K562 (cell line): Measurements from ENCODE around the gene MEGF9. TPM values are rescaled to one million over a fixed set of nuclear protein-coding genes. Genes with fewer than 3 reads are reported as not detected.
A peak's percentile ranks its signal among the peaks of the same experiment; 100 is the strongest.

Experiments
- ATAC-seq: fragments of 200-7000 bp; cut with Tn5 transposase; 3 replicates; pipeline ENCODE4 v1.9.1; 2020; ENCODE audit warnings: moderate library complexity
- BruUV-seq: library from RNA; stranded (reverse); fragments of 400-500 nt; replicated peaks from 2 replicates; lab custom pipeline; 2021; lab: Mats Ljungman, UMichigan
- CTCF ChIA-PET: fragments of 300-600 bp; formaldehyde crosslinking; extraction: SDS; loops from one replicate; lab custom pipeline; 2021; ENCODE audit warnings: low intra/inter-chr PET ratio; lab: Yijun Ruan, JAX
- POLR2A ChIA-PET: fragments of 300-600, 350-650 bp; sonication (Branson Sonifier 250); formaldehyde crosslinking; extraction: SDS; loops from one replicate; lab custom pipeline; 2021; ENCODE audit warnings: antibody characterized with exemption, inconsistent platforms; lab: Yijun Ruan, JAX
- DNase-seq, 4 experiments: peaks; one replicate each; pipeline versions ENCODE4 v3.0.0 to v3.0.0-alpha.2; 2011 to 2018; ENCODE audit warnings: low spot score in 3 of 4, mixed read lengths in 3 of 4; ENCODE audit errors: extremely low read depth in 1 of 4
- FAIRE-seq: peaks from 2 replicates; lab custom pipeline; 2011; peaks lifted over from hg19 to GRCh38; lab: Jason Lieb, UNC
- H2AFZ ChIP-seq: 2 replicates; pipeline ENCODE4 v1.6.0; 2011; ENCODE audit warnings: low read depth, low read length, control low read depth, inconsistent platforms
- H3K27ac ChIP-seq: fragments of 200-600 bp; 3 replicates; pipeline ENCODE4 v1.8.0; 2011; ENCODE audit warnings: low read depth, mild to moderate bottlenecking, control low read depth, inconsistent platforms, low read length, moderate library complexity, mixed read lengths; ENCODE audit errors: extremely low read depth
- H3K27me3 ChIP-seq, 2 experiments: fragments of 300-600 bp in 1 of 2; 2 replicates in 1 of 2; 3 replicates in 1 of 2; pipeline versions ENCODE4 v1.6.0 to v1.8.0; 2011; ENCODE audit warnings: inconsistent platforms in 2 of 2, low read length in 2 of 2, mild to moderate bottlenecking in 1 of 2, mixed read lengths in 1 of 2, moderate library complexity in 1 of 2; ENCODE audit not compliant: control insufficient read depth in 2 of 2, insufficient read depth in 2 of 2
- H3K36me3 ChIP-seq: fragments of 300-600 bp; 3 replicates; pipeline ENCODE4 v1.8.0; 2011; ENCODE audit warnings: mild to moderate bottlenecking, low read length, inconsistent platforms; ENCODE audit not compliant: control insufficient read depth, insufficient read depth
- H3K4me1 ChIP-seq, 2 experiments: fragments of 200-600 bp in 1 of 2; replicated peaks in 1 of 2; 2 replicates in 1 of 2; 3 replicates in 1 of 2; pipeline versions ENCODE4 v1.5.1 to v1.8.0; 2011; ENCODE audit warnings: inconsistent platforms in 2 of 2, low read length in 2 of 2, mild to moderate bottlenecking in 1 of 2, mixed read lengths in 1 of 2, moderate library complexity in 1 of 2; ENCODE audit not compliant: control insufficient read depth in 2 of 2, insufficient read depth in 2 of 2
- H3K4me2 ChIP-seq: 2 replicates; pipeline ENCODE4 v1.6.1; 2011; ENCODE audit warnings: low read length, control low read depth, inconsistent platforms, mixed read lengths; ENCODE audit not compliant: insufficient read depth
- H3K4me3 ChIP-seq: fragments of 200-600 bp; sonication (generic), shearing (Covaris generic); 2 replicates; pipeline ENCODE4 v1.5.1; 2016; ENCODE audit warnings: control low read depth, inconsistent platforms
- H3K79me2 ChIP-seq: fragments of 200-600 bp; 3 replicates; pipeline ENCODE4 v1.8.0; 2011; ENCODE audit warnings: low read length, inconsistent platforms; ENCODE audit not compliant: control insufficient read depth, insufficient read depth
- H3K9ac ChIP-seq, 2 experiments: 2 replicates each; pipeline versions ENCODE4 v1.6.0 to v1.6.1; 2011; ENCODE audit warnings: low read depth in 2 of 2, low read length in 2 of 2, control low read depth in 1 of 2, inconsistent platforms in 1 of 2, mild to moderate bottlenecking in 1 of 2, mixed read lengths in 1 of 2; ENCODE audit not compliant: insufficient read depth in 1 of 2
- H3K9me1 ChIP-seq: one replicate; pipeline ENCODE4 v1.6.0; 2011; ENCODE audit warnings: inconsistent platforms, mild to moderate bottlenecking, low read length, moderate library complexity; ENCODE audit not compliant: control insufficient read depth, insufficient read depth
- H3K9me3 ChIP-seq: replicated peaks from 2 replicates; pipeline ENCODE4 v1.5.1; 2011; ENCODE audit warnings: low read depth, low read length, inconsistent platforms; ENCODE audit not compliant: control insufficient read depth, insufficient read depth
- H4K20me1 ChIP-seq: replicated peaks from 2 replicates; pipeline ENCODE4 v1.6.1; 2011; ENCODE audit warnings: low read length, inconsistent platforms, mixed read lengths; ENCODE audit not compliant: control insufficient read depth, insufficient read depth
- BACH1 ChIP-seq: fragments of 200-800 bp; sonication (Bioruptor generic); IDR thresholded peaks from 2 replicates; pipeline ENCODE4 v1.6.1; 2016; ENCODE audit warnings: missing genetic modification characterization, missing compliant biosample characterization
- CREBBP ChIP-seq: IDR thresholded peaks from one replicate; pipeline ENCODE4 v1.6.1; 2012; ENCODE audit warnings: low read depth, mild to moderate bottlenecking, control low read depth, inconsistent platforms, low read length
- DEAF1 ChIP-seq: fragments of 450-650 bp; formaldehyde crosslinking; IDR thresholded peaks from 2 replicates; pipeline ENCODE4 v1.4.0; 2020; ENCODE audit warnings: mild to moderate bottlenecking, moderate library complexity
- HOXB6 ChIP-seq: fragments of 250-450 bp; sonication (Bioruptor Pico); IDR thresholded peaks from 2 replicates; pipeline ENCODE4 v1.5.1; 2022; ENCODE audit warnings: mild to moderate bottlenecking, borderline replicate concordance
- ILF3 ChIP-seq: fragments of 450-650 bp; IDR thresholded peaks from 2 replicates; pipeline ENCODE4 v1.6.1; 2018; ENCODE audit warnings: antibody characterized with exemption, mild to moderate bottlenecking, moderate library complexity, borderline replicate concordance
- NCOA4 ChIP-seq: fragments of 450-650 bp; IDR thresholded peaks from 2 replicates; pipeline ENCODE4 v1.6.1; 2018; ENCODE audit warnings: mild to moderate bottlenecking; ENCODE audit not compliant: partially characterized antibody
- NEUROD1 ChIP-seq: fragments of 150-350 bp; IDR thresholded peaks from 2 replicates; pipeline ENCODE4 v1.6.1; 2014; ENCODE audit warnings: borderline replicate concordance, low read length, low read depth; ENCODE audit not compliant: partially characterized antibody
- NFIC ChIP-seq: fragments of 450-650 bp; IDR thresholded peaks from 2 replicates; pipeline ENCODE4 v1.6.1; 2017; ENCODE audit warnings: mild to moderate bottlenecking, inconsistent platforms
- PML ChIP-seq: IDR thresholded peaks from 2 replicates; pipeline ENCODE4 v1.6.1; 2012; ENCODE audit warnings: low read length, inconsistent platforms
- RBM14 ChIP-seq: fragments of 200-400 bp; formaldehyde crosslinking; IDR thresholded peaks from 2 replicates; pipeline ENCODE4 v1.6.1; 2018; ENCODE audit warnings: low read depth, mild to moderate bottlenecking, low read length, moderate library complexity, borderline replicate concordance; ENCODE audit not compliant: insufficient read depth
- SMAD4 ChIP-seq: fragments of 250-450 bp; sonication (Bioruptor Pico); conservative IDR thresholded peaks from 2 replicates; pipeline ENCODE4 v1.8.0; 2021; ENCODE audit warnings: inconsistent platforms, mild to moderate bottlenecking, moderate library complexity
- SP1 ChIP-seq: sonication (generic); formaldehyde crosslinking; IDR thresholded peaks from 2 replicates; pipeline ENCODE4 v1.8.1; 2022; ENCODE audit warnings: mild to moderate bottlenecking, missing genetic modification reagents
- SUPT5H ChIP-seq: fragments of 450-650 bp; IDR thresholded peaks from 2 replicates; pipeline ENCODE4 v1.6.1; 2016
- TAL1 ChIP-seq: fragments of 450-650 bp; IDR thresholded peaks from 2 replicates; pipeline ENCODE4 v1.6.1; 2016; ENCODE audit warnings: mild to moderate bottlenecking
- ZFP91 ChIP-seq: sonication (generic); formaldehyde crosslinking; IDR thresholded peaks from 2 replicates; pipeline ENCODE4 v1.8.0; 2022; ENCODE audit warnings: mild to moderate bottlenecking, missing genetic modification reagents
- ZFPM2 ChIP-seq: fragments of 250-450 bp; sonication (Bioruptor Pico); IDR thresholded peaks from 2 replicates; pipeline ENCODE4 v1.5.1; 2022; ENCODE audit warnings: mild to moderate bottlenecking
- ZFX ChIP-seq: sonication (generic); formaldehyde crosslinking; IDR thresholded peaks from 2 replicates; pipeline ENCODE4 v1.8.0; 2022; ENCODE audit warnings: mild to moderate bottlenecking, missing genetic modification reagents, moderate library complexity
- ZKSCAN1 ChIP-seq: fragments of 150-350 bp; IDR thresholded peaks from 2 replicates; pipeline ENCODE4 v1.6.1; 2016; ENCODE audit warnings: low read depth, low read length
- ZNF431 ChIP-seq: sonication (generic); formaldehyde crosslinking; IDR thresholded peaks from 2 replicates; pipeline ENCODE4 v1.8.0; 2022; ENCODE audit warnings: mild to moderate bottlenecking, missing genetic modification reagents
- WGBS: fragments of 100-300 bp; shearing (Covaris generic); methylation state at CpG from one replicate; pipeline ENCODE4 v1.1.6; 2016; ENCODE audit warnings: low coverage, mixed read lengths; ENCODE audit not compliant: insufficient coverage; ENCODE audit errors: missing lambda C conversion rate; 5-methylcytosine and 5-hydroxymethylcytosine counted together
- in situ Hi-C: fragments of 300-500 bp; cut with MboI; formaldehyde crosslinking; loops from 4 replicates; pipeline ENCODE4 v1.15.0; 2018; ENCODE audit warnings: inconsistent platforms, mixed read lengths
- intact Hi-C: fragments of 100-400 bp; cut with micrococcal nuclease; formaldehyde crosslinking; loops from 2 replicates; pipeline ENCODE4 v1.14.2; 2022
- polyA plus RNA-seq, 8 experiments: library from polyadenylated mRNA; depleted of rRNA in 4 of 8; stranded (reverse) in 5 of 8; unstranded in 3 of 8; fragments of >200 nt; fragmentation: Nextera tagmentation in 2 of 8; fragmentation: Illumina TruSeq in 1 of 8; extraction: Ambion mirVana in 2 of 8; extraction: Trizol in 1 of 8; gene quantifications; 2 replicates each; pipeline versions ENCODE4 v1.2.1 to v1.2.3, GENCODE V29; 2011 to 2014; ENCODE audit warnings: inconsistent platforms in 1 of 8, missing spikeins in 1 of 8
- total RNA-seq, 7 experiments: library from RNA; depleted of rRNA in 6 of 7; stranded (reverse); fragments of >200 nt in 6 of 7; fragmentation: Illumina TruSeq in 2 of 7; extraction: Trizol in 2 of 7; gene quantifications; 2 replicates each; pipeline versions ENCODE4 v1.2.1 to v1.2.3, GENCODE V29; 2011 to 2021; ENCODE audit warnings: low replicate concordance in 1 of 7
- TF ChIP-seq, protein P1 (sequence below): sonication (generic); formaldehyde crosslinking; IDR thresholded peaks from 2 replicates; pipeline ENCODE4 v1.8.0; 2022; ENCODE audit warnings: missing genetic modification reagents, mild to moderate bottlenecking, borderline replicate concordance

MEGF9 gene
- total and polyA plus RNA-seq, 9 of the 15 experiments (the other 6 are each of a cell fraction or from before 2014, with no cell fraction given) = 2.1 to 6.2 (median 3.8) TPM

GRCh38 chr9:120567081-120567480 is 147.2 kb downstream of the MEGF9 start (continued):
- no peak for TF ChIP-seq DEAF1 (CRISPR knock-in tag)
- TF ChIP-seq ZFPM2 (CRISPR knock-in tag) = no peak
- no peak for TF ChIP-seq ZNF431
- TF ChIP-seq ILF3 = no peak
- TF ChIP-seq RBM14 = no peak
- TF ChIP-seq CREBBP = no peak
- no peak for TF ChIP-seq NEUROD1
- TF ChIP-seq SUPT5H = no peak
- TF ChIP-seq ZKSCAN1 = no peak
- TF ChIP-seq, all 486 proteins: peak for 0

DNA sequence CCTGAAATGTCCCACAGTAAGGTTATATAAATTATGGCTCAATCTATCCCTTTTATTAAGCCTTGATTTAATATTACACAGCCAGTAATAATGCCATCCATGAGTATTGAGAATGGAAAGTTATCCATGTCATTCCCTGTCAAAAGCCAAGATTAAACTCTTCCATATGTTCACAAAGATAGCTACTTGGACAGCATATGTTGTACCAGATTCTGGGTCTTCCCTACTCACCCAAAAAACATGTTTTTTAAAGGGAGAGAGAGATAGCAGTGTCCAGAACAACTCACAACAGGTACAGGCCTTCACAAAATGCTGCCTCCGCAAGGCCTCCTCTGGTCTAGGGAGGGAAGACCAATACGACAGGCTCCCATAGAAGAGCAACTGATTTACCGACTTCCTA is 149.7 kb downstream of the MEGF9 start:
- in situ Hi-C loops (no loop called here), intact Hi-C loops (no loop called here)
- H3K36me3 ChIP-seq = peaks cover 86% of the 10 kb centered on the region
- FAIRE-seq (no peak), ATAC-seq (no peak), DNase-seq (peak in 1 of 4 experiments; percentile 16)
- no peak overlapping the region for H3K4me2 ChIP-seq
- no peak overlapping the region for H3K9ac ChIP-seq
- H3K27me3 ChIP-seq = no peaks in the 10 kb centered on the region
- peaks cover 4 to 17% of the 10 kb centered on the region in 2 experiments; a peak in 3 of 5 replicates for H3K4me1 ChIP-seq
- 77% methylated on average over 3 of the region's 3 CpGs for WGBS
- H3K4me3 ChIP-seq = no peak overlapping the region
- H3K79me2 ChIP-seq = peaks cover 33% of the 10 kb centered on the region; the same call in 2 of the 3 replicates
- H3K27ac ChIP-seq = no peak overlapping the region
- H3K9me3 ChIP-seq = no peaks in the 10 kb centered on the region
- ChIA-PET POLR2A (interaction anchor here (0.7 to 1.3 kb wide), 3 partner anchors 14 to 19 kb away, joined by 3 to 6 read pairs (median 4); no protein-coding TSS in a partner anchor), CTCF (no interaction called here)
- H4K20me1 ChIP-seq = peaks cover 7% of the 10 kb centered on the region
- BruUV-seq = no TSS peak
- H2AFZ ChIP-seq = no peak overlapping the region
- H3K9me1 ChIP-seq = no peaks in the 10 kb centered on the region
- TF ChIP-seq ZFX (0 out of 2 replicates have a peak, but pooled peaks have one; percentile 18), BACH1 (tag) (no peak), TAL1 (peak; percentile 62), NCOA4 (no peak), ZFP91 (CRISPR knock-in tag) (no peak), SMAD4 (CRISPR knock-in tag) (no peak), PML (no peak), HOXB6 (no peak), NFIC (no peak), SP1 (CRISPR knock-in tag) (no peak)
- TF ChIP-seq, protein P1, sequence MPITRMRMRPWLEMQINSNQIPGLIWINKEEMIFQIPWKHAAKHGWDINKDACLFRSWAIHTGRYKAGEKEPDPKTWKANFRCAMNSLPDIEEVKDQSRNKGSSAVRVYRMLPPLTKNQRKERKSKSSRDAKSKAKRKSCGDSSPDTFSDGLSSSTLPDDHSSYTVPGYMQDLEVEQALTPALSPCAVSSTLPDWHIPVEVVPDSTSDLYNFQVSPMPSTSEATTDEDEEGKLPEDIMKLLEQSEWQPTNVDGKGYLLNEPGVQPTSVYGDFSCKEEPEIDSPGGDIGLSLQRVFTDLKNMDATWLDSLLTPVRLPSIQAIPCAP (CRISPR knock-in tag) = no peak
